ENCODE data around the gene UBR3.

The UBR3 gene

DNA sequence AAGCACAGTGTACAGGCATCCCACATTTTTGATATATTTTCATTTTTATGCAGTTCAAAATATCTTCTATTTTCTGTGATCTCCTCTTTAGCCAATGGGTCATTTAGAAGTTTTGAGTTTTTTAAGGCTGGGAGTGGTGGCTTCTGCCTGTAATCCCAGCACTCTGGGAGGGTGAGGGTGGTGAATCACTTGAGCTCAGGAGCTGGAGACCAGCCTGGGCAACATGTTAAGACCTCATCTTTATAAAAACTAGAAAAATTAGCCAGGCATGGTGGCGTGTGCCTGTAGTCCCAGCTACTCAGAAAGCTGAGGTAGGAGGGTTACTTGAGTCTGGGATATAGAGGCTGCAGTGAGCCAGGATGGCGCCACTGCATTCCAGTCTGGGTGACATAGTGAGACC is 17.8 kb downstream of the UBR3 start:
- TF ChIP-seq, protein P1, sequence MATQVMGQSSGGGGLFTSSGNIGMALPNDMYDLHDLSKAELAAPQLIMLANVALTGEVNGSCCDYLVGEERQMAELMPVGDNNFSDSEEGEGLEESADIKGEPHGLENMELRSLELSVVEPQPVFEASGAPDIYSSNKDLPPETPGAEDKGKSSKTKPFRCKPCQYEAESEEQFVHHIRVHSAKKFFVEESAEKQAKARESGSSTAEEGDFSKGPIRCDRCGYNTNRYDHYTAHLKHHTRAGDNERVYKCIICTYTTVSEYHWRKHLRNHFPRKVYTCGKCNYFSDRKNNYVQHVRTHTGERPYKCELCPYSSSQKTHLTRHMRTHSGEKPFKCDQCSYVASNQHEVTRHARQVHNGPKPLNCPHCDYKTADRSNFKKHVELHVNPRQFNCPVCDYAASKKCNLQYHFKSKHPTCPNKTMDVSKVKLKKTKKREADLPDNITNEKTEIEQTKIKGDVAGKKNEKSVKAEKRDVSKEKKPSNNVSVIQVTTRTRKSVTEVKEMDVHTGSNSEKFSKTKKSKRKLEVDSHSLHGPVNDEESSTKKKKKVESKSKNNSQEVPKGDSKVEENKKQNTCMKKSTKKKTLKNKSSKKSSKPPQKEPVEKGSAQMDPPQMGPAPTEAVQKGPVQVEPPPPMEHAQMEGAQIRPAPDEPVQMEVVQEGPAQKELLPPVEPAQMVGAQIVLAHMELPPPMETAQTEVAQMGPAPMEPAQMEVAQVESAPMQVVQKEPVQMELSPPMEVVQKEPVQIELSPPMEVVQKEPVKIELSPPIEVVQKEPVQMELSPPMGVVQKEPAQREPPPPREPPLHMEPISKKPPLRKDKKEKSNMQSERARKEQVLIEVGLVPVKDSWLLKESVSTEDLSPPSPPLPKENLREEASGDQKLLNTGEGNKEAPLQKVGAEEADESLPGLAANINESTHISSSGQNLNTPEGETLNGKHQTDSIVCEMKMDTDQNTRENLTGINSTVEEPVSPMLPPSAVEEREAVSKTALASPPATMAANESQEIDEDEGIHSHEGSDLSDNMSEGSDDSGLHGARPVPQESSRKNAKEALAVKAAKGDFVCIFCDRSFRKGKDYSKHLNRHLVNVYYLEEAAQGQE (IDR thresholded peaks at IDR 0.05; ENCODE audit: insufficient read depth in 1 of 2, low read depth in 2 of 2, low read length in 2 of 2), result no peak
- TF ChIP-seq TAF1 (IDR thresholded peaks at IDR 0.05; ENCODE audit: borderline replicate concordance, insufficient read depth, low read length), result no peak
- TF ChIP-seq POLR2AphosphoS5 (IDR thresholded peaks at IDR 0.05; ENCODE audit: low read depth, low read length), result no peak
- no peak for TF ChIP-seq SIN3A (IDR thresholded peaks at IDR 0.05; ENCODE audit: borderline replicate concordance, insufficient read depth, low read length)
- no peak for TF ChIP-seq FOXP2 (optimal IDR thresholded peaks at IDR 0.05; ENCODE audit: borderline replicate concordance, extremely low read depth, extremely low read length, insufficient read depth)

DNA sequence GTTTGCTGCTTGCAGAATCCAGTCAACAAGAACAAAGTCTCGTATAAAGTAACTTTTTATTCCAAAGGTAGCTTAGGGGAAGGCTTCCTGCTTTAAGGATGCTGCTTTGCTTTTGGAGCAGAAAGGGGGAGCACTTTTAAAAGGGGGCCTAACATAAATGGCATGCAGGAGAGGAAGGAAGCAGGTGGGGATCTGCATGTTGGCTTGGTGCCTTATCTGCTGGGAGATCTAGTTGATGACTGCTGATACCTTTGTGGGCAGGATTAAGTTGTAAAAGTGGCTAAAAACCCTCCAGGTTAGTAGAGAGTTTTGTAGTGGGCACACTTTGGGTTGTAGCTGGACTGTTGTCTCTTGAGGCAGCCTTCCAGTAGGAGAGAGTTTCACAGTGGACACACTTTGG is 22.5 kb downstream of the UBR3 start:
- TF ChIP-seq, protein P1 (IDR thresholded peaks at IDR 0.05; ENCODE audit: insufficient read depth in 1 of 2, low read depth in 2 of 2, low read length in 2 of 2), result no peak
- TF ChIP-seq FOXP2 (optimal IDR thresholded peaks at IDR 0.05; ENCODE audit: borderline replicate concordance, extremely low read depth, extremely low read length, insufficient read depth) (no peak), TAF1 (IDR thresholded peaks at IDR 0.05; ENCODE audit: borderline replicate concordance, insufficient read depth, low read length) (no peak), SIN3A (IDR thresholded peaks at IDR 0.05; ENCODE audit: borderline replicate concordance, insufficient read depth, low read length) (no peak), POLR2AphosphoS5 (IDR thresholded peaks at IDR 0.05; ENCODE audit: low read depth, low read length) (no peak)

DNA sequence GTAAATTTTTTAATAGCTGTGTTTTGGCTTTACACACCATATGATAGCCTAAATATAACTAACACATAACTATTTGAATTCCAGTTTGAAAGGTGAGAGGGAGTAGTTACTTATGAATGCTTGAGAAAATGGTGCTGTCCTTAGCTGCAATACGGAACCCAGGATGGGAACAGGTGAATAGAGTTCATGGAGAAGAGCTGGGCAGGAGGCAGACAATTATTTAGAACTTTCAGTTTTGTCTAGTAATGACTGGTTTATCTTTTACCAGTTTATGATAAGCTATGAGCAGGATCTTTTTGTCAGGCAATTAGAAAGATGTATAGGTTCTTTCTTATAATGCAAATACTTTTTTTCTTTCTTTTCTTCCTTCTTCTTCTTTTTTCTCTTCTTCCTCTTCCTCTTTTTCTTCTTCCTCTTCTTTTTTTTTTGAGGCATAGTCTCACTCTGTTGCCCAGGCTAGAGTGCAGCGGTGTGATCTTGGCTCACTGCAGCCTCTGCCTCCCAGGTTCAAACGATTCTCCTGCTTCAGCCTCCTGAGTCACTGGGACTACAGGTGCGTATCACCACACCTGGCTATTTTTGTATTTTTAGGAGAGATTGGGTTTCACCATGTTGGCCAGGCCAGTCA is 25.9 kb downstream of the UBR3 start:
- TF ChIP-seq, protein P1 (IDR thresholded peaks at IDR 0.05; ENCODE audit: insufficient read depth in 1 of 2, low read depth in 2 of 2, low read length in 2 of 2), result no peak
- TF ChIP-seq SIN3A (IDR thresholded peaks at IDR 0.05; ENCODE audit: borderline replicate concordance, insufficient read depth, low read length), result no peak
- TF ChIP-seq TAF1 (IDR thresholded peaks at IDR 0.05; ENCODE audit: borderline replicate concordance, insufficient read depth, low read length), result no peak
- no peak for TF ChIP-seq FOXP2 (optimal IDR thresholded peaks at IDR 0.05; ENCODE audit: borderline replicate concordance, extremely low read depth, extremely low read length, insufficient read depth)
- TF ChIP-seq POLR2AphosphoS5 (IDR thresholded peaks at IDR 0.05; ENCODE audit: low read depth, low read length), result no peak

DNA sequence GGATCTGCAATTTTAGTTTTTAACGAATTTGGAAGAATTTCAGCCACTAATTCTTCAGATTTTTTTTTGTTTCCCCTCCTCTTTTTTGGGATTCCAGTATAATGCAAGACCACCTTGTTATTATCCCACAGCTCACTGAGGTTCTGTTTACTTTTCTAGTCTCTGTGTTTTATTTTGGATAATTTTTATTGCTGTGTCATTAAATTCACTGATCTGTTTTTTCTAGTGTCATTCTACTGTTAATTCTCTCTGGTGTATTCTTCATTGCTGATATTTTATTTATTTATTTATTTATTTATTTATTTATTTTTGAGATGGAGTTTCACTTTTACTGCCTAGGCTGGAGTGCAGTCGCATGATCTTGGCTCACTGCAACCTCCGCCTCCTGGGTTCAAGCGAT is 32.2 kb downstream of the UBR3 start:
- TF ChIP-seq TAF1 (IDR thresholded peaks at IDR 0.05; ENCODE audit: borderline replicate concordance, insufficient read depth, low read length) (no peak), SIN3A (IDR thresholded peaks at IDR 0.05; ENCODE audit: borderline replicate concordance, insufficient read depth, low read length) (no peak), FOXP2 (optimal IDR thresholded peaks at IDR 0.05; ENCODE audit: borderline replicate concordance, extremely low read depth, extremely low read length, insufficient read depth) (no peak), POLR2AphosphoS5 (IDR thresholded peaks at IDR 0.05; ENCODE audit: low read depth, low read length) (no peak)
- TF ChIP-seq, protein P1 (IDR thresholded peaks at IDR 0.05; ENCODE audit: insufficient read depth in 1 of 2, low read depth in 2 of 2, low read length in 2 of 2), result no peak

Data from PFSK-1 (cell line).